ENCODE measurements around the gene GIMAP5. TPM values are rescaled to one million over a fixed set of nuclear protein-coding genes. Genes with fewer than 3 reads are reported as not detected.

Gene GIMAP5
- total and polyA plus RNA-seq, 9 of the 15 experiments (the other 6 are each of a cell fraction or from before 2014, with no cell fraction given): 0.35 TPM; not detected in 8

DNA sequence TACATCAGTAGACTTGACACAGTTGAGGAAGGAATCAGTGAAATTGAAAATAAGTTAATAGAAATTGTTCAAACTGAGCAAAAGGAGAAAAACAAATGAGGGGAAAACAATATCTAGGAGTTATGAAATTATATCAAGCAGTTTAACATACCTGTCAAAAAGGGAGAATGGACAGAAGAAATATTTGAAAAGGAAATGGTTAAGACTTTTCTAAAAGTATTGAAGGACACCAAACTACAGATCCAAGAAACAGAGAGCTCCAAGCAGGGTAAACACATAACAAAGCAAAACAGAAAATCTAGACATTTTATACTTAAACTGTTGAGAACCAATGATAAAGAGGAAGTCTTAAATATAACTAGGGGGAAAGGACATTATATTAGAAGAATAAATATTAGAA lies 8.6 kb upstream of the GIMAP5 start:
- H3K4me3 ChIP-seq: no peak overlapping the region
- TF ChIP-seq TRIM25 (IDR thresholded peaks at IDR 0.05; ENCODE audit: borderline replicate concordance) (no peak), TRIM28 (IDR thresholded peaks at IDR 0.05) (0 out of 2 replicates have a peak, but pooled peaks have one; percentile 35)
- TF ChIP-seq, protein P1, sequence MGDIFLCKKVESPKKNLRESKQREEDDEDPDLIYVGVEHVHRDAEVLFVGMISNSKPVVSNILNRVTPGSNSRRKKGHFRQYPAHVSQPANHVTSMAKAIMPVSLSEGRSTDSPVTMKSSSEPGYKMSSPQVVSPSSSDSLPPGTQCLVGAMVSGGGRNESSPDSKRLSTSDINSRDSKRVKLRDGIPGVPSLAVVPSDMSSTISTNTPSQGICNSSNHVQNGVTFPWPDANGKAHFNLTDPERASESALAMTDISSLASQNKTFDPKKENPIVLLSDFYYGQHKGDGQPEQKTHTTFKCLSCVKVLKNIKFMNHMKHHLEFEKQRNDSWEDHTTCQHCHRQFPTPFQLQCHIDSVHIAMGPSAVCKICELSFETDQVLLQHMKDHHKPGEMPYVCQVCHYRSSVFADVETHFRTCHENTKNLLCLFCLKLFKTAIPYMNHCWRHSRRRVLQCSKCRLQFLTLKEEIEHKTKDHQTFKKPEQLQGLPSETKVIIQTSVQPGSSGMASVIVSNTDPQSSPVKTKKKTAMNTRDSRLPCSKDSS (IDR thresholded peaks at IDR 0.05; ENCODE audit: low read depth, partially characterized antibody): peak; percentile 44
- POLR2A ChIA-PET: no interaction called here

More for the DNA sequence above, 8.6 kb upstream of the GIMAP5 start:
- Histone ChIP-seq H3K27ac (ENCODE audit: extremely low read depth, low read depth, low read length) (no peak overlapping the region), H3K4me1 (replicated peaks in 1 of 2; ENCODE audit: control insufficient read depth in 2 of 2, insufficient read depth in 2 of 2, low read length in 2 of 2) (no peaks in the 10 kb centered on the region), H3K27me3 (ENCODE audit: control insufficient read depth in 2 of 2, insufficient read depth in 2 of 2, low read length in 2 of 2) (0 out of 5 replicates have a peak, but pooled peaks cover 0 to 5% of the 10 kb centered on the region in 2 experiments), H3K4me2 (ENCODE audit: insufficient read depth, low read length) (no peak overlapping the region), H3K9ac (ENCODE audit: insufficient read depth in 1 of 2, low read depth in 2 of 2, low read length in 2 of 2) (no peak overlapping the region), H3K79me2 (ENCODE audit: control insufficient read depth, insufficient read depth, low read length) (no peaks in the 10 kb centered on the region), H4K20me1 (replicated peaks; ENCODE audit: control insufficient read depth, insufficient read depth, low read length) (no peaks in the 10 kb centered on the region), H3K36me3 (ENCODE audit: control insufficient read depth, insufficient read depth, low read length) (no peaks in the 10 kb centered on the region), H3K9me1 (ENCODE audit: control insufficient read depth, insufficient read depth, low read length) (no peaks in the 10 kb centered on the region), H3K9me3 (replicated peaks; ENCODE audit: control insufficient read depth, insufficient read depth, low read depth, low read length) (no peaks in the 10 kb centered on the region), H2AFZ (ENCODE audit: low read depth, low read length) (no peak overlapping the region)
- intact Hi-C loops (cut with micrococcal nuclease) (no loop called here), in situ Hi-C loops (cut with MboI) (no loop called here)
- no peak for FAIRE-seq
- CTCF ChIA-PET (ENCODE audit: low intra/inter-chr PET ratio): no interaction called here
- BruUV-seq (replicated peaks): no TSS peak
- ATAC-seq: no peak
- no peak for DNase-seq (ENCODE audit: extremely low read depth in 1 of 4, low spot score in 3 of 4)

All from K562 (cell line).